Measurements from ENCODE around the gene KRT10. TPM values are rescaled to one million over a fixed set of nuclear protein-coding genes. Genes with fewer than 3 reads are reported as not detected.

The KRT10 gene
- polyA plus RNA-seq, 2 of the 4 experiments (the other 2 are of a cell fraction), result 59.8 to 96.2 TPM

DNA sequence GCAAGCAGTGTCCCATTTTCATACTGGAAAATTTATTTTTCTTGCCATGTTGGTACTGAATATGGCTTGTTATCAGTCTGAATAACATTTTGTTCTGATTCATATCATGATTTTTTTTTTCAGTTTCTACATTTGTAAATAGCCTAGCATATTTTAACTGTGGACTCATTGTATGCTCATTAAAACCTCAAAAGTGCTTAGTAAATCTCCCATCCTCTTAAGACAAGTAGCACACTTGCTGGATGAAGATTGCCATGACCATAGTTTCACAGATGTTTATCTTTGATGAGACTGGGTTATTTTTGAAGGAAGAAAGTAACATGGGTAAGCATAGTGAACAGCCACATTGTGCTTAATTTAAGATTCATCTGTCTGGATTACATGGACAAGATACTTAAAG, 878 bp downstream of the KRT10 start:
- no peak for ATAC-seq
- no peak overlapping the region for H3K4me2 ChIP-seq
- POLR2A ChIA-PET, result interaction anchor here (1.2 kb wide), 1 partner anchor 867 kb away, joined by 5 read pairs; no protein-coding TSS in a partner anchor
- no peak overlapping the region for H3K4me3 ChIP-seq
- no peak for TF ChIP-seq TFCP2L1 (CRISPR knock-in tag; IDR thresholded peaks at IDR 0.05)
- TF ChIP-seq JUNB (IDR thresholded peaks at IDR 0.05), result no peak
- TF ChIP-seq SMC3 (IDR thresholded peaks at IDR 0.05), result no peak
- TF ChIP-seq CHD4 (IDR thresholded peaks at IDR 0.05; ENCODE audit: borderline replicate concordance), result no peak
- TF ChIP-seq, protein P1, sequence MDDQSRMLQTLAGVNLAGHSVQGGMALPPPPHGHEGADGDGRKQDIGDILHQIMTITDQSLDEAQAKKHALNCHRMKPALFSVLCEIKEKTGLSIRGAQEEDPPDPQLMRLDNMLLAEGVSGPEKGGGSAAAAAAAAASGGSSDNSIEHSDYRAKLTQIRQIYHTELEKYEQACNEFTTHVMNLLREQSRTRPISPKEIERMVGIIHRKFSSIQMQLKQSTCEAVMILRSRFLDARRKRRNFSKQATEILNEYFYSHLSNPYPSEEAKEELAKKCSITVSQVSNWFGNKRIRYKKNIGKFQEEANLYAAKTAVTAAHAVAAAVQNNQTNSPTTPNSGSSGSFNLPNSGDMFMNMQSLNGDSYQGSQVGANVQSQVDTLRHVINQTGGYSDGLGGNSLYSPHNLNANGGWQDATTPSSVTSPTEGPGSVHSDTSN (IDR thresholded peaks at IDR 0.05), result no peak
- peaks cover 16% of the 10 kb centered on the region for H3K4me1 ChIP-seq
- CTCF ChIA-PET, result interaction anchor here (1.5 to 2.3 kb wide), 2 partner anchors 727 to 841 kb away, joined by 7 to 9 read pairs; no protein-coding TSS in a partner anchor
- H3K9me3 ChIP-seq, result no peaks in the 10 kb centered on the region
- DNase-seq (ENCODE audit: low read depth in 1 of 2, low spot score in 1 of 2), result no peak
- no peak for FAIRE-seq
- H3K27ac ChIP-seq, result no peak overlapping the region

DNA sequence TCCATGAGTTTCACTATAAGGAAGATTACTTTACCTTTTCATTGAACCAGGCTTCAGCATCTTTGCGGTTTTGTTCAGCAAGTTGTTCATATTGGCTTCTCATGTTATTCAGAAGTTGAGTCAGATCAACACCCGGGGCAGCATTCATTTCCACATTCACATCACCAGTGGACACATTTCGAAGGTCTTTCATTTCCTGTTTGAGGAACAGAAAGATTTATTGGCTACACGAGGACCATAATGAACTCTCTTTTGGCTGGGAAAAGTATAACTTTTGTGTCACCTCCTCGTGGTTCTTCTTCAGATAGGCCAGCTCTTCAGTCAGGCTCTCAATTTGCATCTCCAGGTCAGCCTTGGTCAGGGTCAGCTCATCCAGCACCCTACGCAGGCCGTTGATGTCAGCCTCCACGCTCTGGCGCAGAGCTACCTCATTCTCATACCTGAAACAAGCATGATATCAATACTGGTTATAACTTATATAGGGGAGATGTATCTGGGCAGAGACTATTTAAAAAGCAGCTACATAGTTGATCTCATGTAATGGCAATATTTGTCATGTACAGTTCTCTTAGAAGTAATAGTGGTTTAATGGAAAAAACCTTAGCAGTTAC, 2.1 kb downstream of the KRT10 start:
- peak overlapping the region; percentile 79; the same call in 2 of the 3 replicates for H3K4me3 ChIP-seq

GRCh38 chr17:40819528-40820125, 2.8 kb downstream of the KRT10 start:
- ChIA-PET CTCF (interaction anchor here (0.7 to 6.4 kb wide), 13 partner anchors 14 to 846 kb away, joined by 3 to 51 read pairs (median 3); no protein-coding TSS in a partner anchor), POLR2A (interaction anchor here (0.9 to 1.9 kb wide), 16 partner anchors 8 to 869 kb away, joined by 3 to 16 read pairs (median 4); partner anchors contain the start of gene EIF1)
- DNase-seq (ENCODE audit: low read depth in 1 of 2, low spot score in 1 of 2), result peak in 1 of 2 experiments; percentile 21
- no peak for TF ChIP-seq CHD2 (IDR thresholded peaks at IDR 0.05; ENCODE audit: low read length, partially characterized antibody)
- peak; percentile 7 for FAIRE-seq
- Histone ChIP-seq H3K9me3 (no peaks in the 10 kb centered on the region), H3K4me1 (peaks cover 16% of the 10 kb centered on the region), H3K4me2 (peak overlapping the region; percentile 85), H3K27ac (peak overlapping the region; percentile 86 to 94), H3K4me3 (peak overlapping the region; percentile 79)
- WGBS (ENCODE audit: missing lambda C conversion rate), result 13% methylated on average over 9 of the region's 9 CpGs
- ATAC-seq, result peak in 1 of 2 experiments; percentile 47; a peak in 3 of 6 replicates

More for the DNA sequence above, 2.1 kb downstream of the KRT10 start:
- H3K27ac ChIP-seq, result no peak overlapping the region
- no peak for FAIRE-seq
- WGBS (ENCODE audit: missing lambda C conversion rate), result 92% methylated on average over 9 of the region's 9 CpGs
- no peak for DNase-seq (ENCODE audit: low read depth in 1 of 2, low spot score in 1 of 2)
- CTCF ChIA-PET, result interaction anchor here (0.7 to 6.4 kb wide), 9 partner anchors 15 to 846 kb away, joined by 3 to 51 read pairs (median 3); no protein-coding TSS in a partner anchor
- H3K9me3 ChIP-seq, result no peaks in the 10 kb centered on the region
- no peak for ATAC-seq
- POLR2A ChIA-PET, result no interaction called here
- H3K4me2 ChIP-seq, result peak overlapping the region; percentile 85
- TF ChIP-seq RAD21 (conservative IDR thresholded peaks at IDR 0.05 in 1 of 2, IDR thresholded peaks at IDR 0.05 in 1 of 2), result no peak
- TF ChIP-seq NFE2L2 (conservative IDR thresholded peaks at IDR 0.05; ENCODE audit: low read length), result no peak
- TF ChIP-seq, protein P2, sequence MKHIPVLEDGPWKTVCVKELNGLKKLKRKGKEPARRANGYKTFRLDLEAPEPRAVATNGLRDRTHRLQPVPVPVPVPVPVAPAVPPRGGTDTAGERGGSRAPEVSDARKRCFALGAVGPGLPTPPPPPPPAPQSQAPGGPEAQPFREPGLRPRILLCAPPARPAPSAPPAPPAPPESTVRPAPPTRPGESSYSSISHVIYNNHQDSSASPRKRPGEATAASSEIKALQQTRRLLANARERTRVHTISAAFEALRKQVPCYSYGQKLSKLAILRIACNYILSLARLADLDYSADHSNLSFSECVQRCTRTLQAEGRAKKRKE (CRISPR knock-in tag; IDR thresholded peaks at IDR 0.05; ENCODE audit: low read depth), result no peak
- peaks cover 16% of the 10 kb centered on the region for H3K4me1 ChIP-seq

DNA sequence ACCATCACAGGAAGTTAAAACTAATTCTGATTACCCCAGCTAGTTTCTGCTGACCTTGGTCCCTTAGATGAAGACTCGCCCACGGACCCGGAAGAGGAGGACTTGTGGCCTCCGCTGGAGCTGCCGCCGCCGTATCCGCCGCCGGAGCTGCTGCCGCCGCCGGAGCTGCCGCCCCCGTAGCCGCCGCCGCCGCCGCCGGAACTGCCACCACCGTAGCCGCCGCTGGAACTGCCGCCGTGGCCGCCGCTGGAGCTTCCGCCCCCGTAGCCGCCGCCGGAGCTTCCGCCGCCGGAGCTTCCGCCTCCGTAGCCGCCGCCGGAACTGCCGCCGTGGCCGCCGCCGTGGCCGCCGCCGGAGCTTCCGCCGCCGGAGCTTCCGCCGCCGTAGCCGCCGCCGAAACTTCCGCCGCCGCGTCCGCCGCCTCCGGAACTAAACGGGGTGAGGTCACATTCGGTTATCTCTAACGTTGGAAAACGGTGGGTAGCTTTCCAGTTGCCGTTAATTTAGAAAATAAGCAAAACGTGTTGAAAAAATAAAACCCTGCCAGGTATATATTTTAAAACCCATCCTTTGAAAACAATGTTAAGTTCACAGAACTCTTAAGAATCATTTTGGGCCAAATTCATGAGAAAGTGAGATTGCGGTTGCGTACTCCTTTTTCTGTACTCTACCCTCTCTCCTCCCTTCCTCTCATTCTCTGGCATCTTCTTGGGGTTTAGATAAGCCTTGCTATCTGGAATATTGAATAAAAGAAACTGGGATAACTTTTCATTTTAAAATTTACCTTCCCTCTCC, 3.5 kb downstream of the KRT10 start:
- FAIRE-seq, result no peak
- Histone ChIP-seq H3K27ac (peak overlapping the region; percentile 86 to 94), H3K9me3 (no peaks in the 10 kb centered on the region), H3K4me1 (peaks cover 16% of the 10 kb centered on the region), H3K4me2 (peak overlapping the region; percentile 85), H3K4me3 (peak overlapping the region; percentile 79)
- ChIA-PET POLR2A (interaction anchor here (0.7 to 1.9 kb wide), 33 partner anchors 9 to 870 kb away, joined by 3 to 16 read pairs (median 4); partner anchors contain the start of genes EIF1 and SMARCE1), CTCF (interaction anchor here (0.7 to 6.4 kb wide), 16 partner anchors 10 to 849 kb away, joined by 3 to 51 read pairs (median 3); no protein-coding TSS in a partner anchor)
- peak; percentile 93 to 95 for ATAC-seq
- peak; percentile 80 to 88 for DNase-seq (ENCODE audit: low read depth in 1 of 2, low spot score in 1 of 2)
- WGBS (ENCODE audit: missing lambda C conversion rate), result 3% methylated on average over 38 of the region's 73 CpGs
- TF ChIP-seq RNF2 (IDR thresholded peaks at IDR 0.05; ENCODE audit: borderline replicate concordance, low read depth), result no peak
- TF ChIP-seq HOXB13 (CRISPR knock-in tag; IDR thresholded peaks at IDR 0.05; ENCODE audit: low read depth), result no peak
- no peak; a peak in 1 of 5 replicates for TF ChIP-seq RAD21 (conservative IDR thresholded peaks at IDR 0.05 in 1 of 2, IDR thresholded peaks at IDR 0.05 in 1 of 2)
- no peak for TF ChIP-seq JUNB (IDR thresholded peaks at IDR 0.05)
- TF ChIP-seq BHLHE40 (IDR thresholded peaks at IDR 0.05; ENCODE audit: low read depth, low read length), result no peak
- no peak for TF ChIP-seq RCOR1 (IDR thresholded peaks at IDR 0.05; ENCODE audit: low read depth, low read length)
- TF ChIP-seq KDM5A (IDR thresholded peaks at IDR 0.05), result no peak
- no peak for TF ChIP-seq ESRRA (IDR thresholded peaks at IDR 0.05; ENCODE audit: borderline replicate concordance, low read length)
- TF ChIP-seq, protein P3, sequence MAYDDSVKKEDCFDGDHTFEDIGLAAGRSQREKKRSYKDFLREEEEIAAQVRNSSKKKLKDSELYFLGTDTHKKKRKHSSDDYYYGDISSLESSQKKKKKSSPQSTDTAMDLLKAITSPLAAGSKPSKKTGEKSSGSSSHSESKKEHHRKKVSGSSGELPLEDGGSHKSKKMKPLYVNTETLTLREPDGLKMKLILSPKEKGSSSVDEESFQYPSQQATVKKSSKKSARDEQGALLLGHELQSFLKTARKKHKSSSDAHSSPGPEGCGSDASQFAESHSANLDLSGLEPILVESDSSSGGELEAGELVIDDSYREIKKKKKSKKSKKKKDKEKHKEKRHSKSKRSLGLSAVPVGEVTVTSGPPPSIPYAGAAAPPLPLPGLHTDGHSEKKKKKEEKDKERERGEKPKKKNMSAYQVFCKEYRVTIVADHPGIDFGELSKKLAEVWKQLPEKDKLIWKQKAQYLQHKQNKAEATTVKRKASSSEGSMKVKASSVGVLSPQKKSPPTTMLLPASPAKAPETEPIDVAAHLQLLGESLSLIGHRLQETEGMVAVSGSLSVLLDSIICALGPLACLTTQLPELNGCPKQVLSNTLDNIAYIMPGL (CRISPR knock-in tag; IDR thresholded peaks at IDR 0.05; ENCODE audit: borderline replicate concordance), result no peak
- TF ChIP-seq, protein P4, sequence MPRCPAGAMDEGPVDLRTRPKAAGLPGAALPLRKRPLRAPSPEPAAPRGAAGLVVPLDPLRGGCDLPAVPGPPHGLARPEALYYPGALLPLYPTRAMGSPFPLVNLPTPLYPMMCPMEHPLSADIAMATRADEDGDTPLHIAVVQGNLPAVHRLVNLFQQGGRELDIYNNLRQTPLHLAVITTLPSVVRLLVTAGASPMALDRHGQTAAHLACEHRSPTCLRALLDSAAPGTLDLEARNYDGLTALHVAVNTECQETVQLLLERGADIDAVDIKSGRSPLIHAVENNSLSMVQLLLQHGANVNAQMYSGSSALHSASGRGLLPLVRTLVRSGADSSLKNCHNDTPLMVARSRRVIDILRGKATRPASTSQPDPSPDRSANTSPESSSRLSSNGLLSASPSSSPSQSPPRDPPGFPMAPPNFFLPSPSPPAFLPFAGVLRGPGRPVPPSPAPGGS (IDR thresholded peaks at IDR 0.05), result peak; percentile 95
- TF ChIP-seq POLR2A (IDR thresholded peaks at IDR 0.05; ENCODE audit: low read length), result peak; percentile 41
- peak; percentile 21; the same call in 1 of the 2 replicates for TF ChIP-seq GATA3 (IDR thresholded peaks at IDR 0.05; ENCODE audit: borderline replicate concordance)
- no peak for TF ChIP-seq HOXB5 (CRISPR knock-in tag; IDR thresholded peaks at IDR 0.05)
- no peak for TF ChIP-seq CBX8 (IDR thresholded peaks at IDR 0.05)
